Measurements from ENCODE around the gene DICER1. TPM values are rescaled to one million over a fixed set of nuclear protein-coding genes. Genes with fewer than 3 reads are reported as not detected.

The DICER1 gene
- total RNA-seq, 1 experiment from 2014 or later, result 27.7 TPM

GRCh38 chr14:95087619-95088018 is 69.7 kb downstream of the DICER1 start:
- DNase-seq (ENCODE audit: low read depth), result no peak

DNA sequence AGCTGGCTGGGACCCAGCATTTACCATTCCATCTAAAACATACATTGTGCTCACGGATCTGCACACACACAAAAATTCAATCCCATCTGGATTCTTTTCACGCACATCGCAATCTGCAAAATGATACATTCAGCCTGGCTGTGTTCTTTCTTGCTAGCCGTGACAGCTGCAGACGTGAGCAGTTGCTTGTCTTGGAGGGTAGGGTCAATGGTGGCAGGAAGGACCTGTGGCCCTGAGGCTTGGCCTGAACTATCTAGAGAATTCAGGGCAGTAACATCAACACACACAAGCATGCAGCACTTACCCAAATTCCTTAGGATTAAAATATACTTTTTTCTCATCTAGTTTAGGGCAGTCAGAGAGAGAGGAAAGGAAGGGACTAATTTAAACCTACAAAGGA is 72.0 kb downstream of the DICER1 start:
- no peak for DNase-seq (ENCODE audit: low read depth)

- no peak for DNase-seq (ENCODE audit: low read depth)
Observed at GRCh38 chr14:95078867-95079266, 78.5 kb downstream of the DICER1 start.

DNA sequence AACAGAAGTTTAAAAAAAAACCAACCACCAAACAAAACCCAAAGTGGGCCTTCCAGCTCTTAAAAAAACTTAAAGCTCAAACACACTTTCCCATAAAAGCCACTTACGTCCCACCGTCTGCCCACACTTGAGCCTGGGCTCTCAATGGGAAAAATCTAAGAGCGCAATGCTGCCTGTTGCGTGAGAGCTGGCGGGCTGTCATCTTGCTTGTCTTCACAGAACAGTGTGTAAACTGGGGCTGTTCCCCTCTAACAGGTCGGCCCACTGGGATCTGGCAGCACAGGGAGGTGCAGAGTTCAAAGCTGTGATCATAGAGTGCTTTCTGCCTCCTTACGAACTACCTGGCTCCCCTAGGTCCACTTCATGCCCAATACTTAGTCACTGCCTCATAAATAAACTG is 80.0 kb downstream of the DICER1 start:
- DNase-seq (ENCODE audit: low read depth), result no peak

GRCh38 chr14:95075789-95076188 is 81.5 kb downstream of the DICER1 start:
- no peak for DNase-seq (ENCODE audit: low read depth)

DNA sequence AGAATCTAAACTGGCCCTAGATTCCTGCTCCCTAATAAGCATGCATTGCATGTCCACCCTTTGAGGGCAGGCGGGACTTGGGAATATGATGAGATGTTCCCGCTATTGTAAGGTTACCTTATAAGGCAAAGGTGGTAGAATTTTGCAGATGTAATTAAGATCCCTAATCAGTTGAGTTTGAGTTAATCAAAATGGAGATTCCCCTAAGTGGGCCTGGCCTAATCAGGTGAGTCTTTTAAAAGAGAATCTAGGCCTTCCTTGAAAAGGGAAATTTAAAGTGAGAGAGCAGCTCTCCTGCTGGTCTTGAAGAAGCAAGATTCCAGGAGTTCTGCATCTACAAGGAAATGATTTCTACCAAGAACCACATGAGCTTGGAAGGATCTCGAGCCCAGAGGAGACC is 83.4 kb downstream of the DICER1 start:
- DNase-seq (ENCODE audit: low read depth), result no peak

DNA sequence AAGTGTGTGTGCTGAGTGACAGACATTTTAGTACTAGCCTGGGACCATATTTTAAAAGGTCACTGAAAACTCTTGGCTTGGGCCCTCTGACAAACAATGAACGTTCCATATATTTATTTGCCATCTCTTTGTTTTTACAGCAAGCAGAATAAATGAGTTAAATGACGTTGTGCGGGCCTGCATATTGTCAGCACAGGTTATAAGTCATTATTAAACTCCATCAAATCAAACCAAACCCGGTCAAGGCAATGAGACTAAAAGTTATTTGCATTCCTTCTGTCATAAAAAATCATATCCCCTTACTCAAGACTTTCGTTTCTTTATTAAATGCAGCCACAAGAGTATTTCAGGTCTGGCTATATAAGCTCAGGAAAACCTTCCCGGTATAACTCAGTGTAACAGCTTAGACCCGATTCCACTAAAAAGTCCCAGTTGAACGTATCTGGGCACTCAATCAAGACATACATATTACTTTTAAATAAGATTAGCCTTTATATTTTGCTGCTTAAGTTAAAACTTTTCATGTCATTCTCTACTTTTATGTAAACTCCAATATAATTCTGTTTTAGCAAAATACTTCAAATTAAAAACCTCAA is 84.9 kb downstream of the DICER1 start:
- no peak for DNase-seq (ENCODE audit: low read depth)

DNA sequence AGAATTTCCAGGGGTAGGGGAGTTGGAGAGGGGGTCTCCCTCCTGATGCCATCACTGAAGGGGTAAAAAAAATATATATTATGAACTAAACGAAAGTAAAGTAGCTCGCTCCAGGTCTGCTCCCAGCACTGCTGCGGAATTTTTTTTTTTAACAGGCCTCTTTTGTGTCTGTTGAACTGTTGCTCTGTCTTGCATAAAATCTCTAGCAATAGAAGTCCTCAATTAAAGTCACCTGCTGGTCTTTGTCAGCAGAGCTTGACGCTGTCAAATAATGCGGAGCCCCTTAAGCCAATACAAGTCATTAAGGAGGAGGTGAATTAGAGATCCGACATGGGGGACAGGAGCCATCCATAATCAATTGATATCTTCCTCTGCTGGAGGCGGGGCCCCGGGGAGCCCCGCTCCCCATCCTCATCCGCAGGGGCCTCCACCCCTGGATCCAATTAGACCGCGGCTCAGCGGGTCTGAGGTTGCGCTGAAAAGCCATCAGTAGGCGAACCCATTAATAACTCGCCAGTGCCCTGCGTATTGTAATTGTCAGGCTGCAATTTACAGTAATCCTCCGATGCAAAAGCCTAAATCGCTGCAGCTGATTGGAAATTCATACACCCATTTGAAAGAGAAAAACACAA is 85.6 kb downstream of the DICER1 start:
- DNase-seq (ENCODE audit: low read depth), result no peak

GRCh38 chr14:95070748-95071435 is 86.4 kb downstream of the DICER1 start:
- no peak for DNase-seq (ENCODE audit: low read depth)

DNA sequence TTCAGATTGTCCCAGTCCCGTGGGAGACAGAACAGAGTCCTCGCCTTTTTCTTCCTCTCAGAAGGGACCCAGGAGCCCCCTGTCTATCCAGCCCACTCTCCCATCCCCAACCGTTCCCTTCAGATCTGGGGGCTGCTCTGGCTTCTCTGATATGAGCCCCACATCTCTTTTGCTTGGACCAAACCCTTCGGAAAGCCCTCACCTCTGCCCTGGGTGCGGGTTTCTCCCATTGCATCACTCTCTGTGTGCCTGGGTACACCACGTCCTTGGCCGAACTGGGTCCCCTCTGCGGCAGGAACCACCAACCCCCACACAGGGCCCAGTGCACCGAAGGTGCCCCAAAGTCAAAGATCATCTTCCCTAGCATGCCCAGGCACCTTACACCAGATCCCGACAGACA is 87.8 kb downstream of the DICER1 start:
- no peak for DNase-seq (ENCODE audit: low read depth)

GRCh38 chr14:95069018-95069417 is 88.3 kb downstream of the DICER1 start:
- DNase-seq (ENCODE audit: low read depth), result no peak

DNA sequence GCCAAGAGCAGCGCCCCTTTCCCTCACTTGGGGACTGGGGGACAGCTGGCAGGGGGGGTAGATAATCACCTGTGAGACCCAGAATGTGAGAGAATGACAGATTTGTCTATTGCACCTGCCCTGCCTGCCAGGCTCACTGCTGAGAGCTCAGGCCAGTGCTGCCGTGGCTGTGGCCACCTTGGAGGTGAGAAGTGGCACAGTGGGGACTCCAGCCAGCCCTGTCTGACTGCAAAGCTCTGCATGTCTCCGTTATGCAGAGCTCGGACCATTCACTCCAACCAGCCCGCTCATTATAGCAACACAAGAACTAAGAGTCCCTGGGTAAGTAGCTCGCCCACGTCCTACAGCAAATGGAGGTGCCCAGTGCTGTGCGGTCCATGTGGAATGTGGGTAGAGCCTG is 88.8 kb downstream of the DICER1 start:
- DNase-seq (ENCODE audit: low read depth), result no peak

- DNase-seq (ENCODE audit: low read depth), result no peak
Observed at GRCh38 chr14:95068080-95068479, 89.2 kb downstream of the DICER1 start.

DNA sequence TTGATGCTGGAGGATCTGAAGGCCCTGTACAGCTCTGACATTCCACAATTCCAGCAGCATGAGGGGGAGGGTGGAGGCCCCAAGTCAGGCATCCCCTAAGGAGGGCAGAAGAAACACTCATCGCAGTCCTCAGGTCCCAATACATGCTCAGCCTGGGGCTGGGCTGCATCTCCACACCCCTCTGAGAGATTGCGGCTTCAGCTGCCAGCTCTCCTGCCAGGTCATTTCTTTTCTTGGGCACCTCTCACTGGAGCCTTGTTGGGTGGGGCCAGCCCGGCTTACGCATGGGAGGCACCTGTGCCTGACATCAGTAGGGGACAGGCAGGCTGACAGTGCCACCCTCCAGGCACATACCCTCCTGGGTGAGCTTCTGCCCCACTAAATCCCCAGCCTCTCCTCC is 89.8 kb downstream of the DICER1 start:
- DNase-seq (ENCODE audit: low read depth), result no peak

GRCh38 chr14:95066427-95066986 is 90.8 kb downstream of the DICER1 start:
- no peak for DNase-seq (ENCODE audit: low read depth)

DNA sequence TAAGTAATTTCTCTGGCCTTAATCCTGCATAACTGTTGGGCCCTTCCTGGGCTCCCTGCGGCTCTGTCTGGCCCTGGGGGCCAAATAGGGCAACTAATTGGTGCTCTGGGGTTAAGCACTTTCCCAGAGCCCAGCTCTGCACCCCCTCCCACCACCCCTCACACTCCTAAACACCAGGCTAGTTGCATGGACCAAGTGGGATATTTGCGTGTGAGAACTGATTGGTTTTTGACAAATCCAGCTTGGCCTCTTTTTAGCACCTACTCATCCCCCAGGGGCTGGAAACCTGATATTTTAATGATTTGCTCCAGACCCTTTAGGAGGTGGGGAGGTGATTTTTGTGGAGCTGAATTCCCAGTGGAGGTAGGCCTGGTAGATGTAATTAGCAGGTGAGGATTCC is 91.9 kb downstream of the DICER1 start:
- no peak for DNase-seq (ENCODE audit: low read depth)

DNA sequence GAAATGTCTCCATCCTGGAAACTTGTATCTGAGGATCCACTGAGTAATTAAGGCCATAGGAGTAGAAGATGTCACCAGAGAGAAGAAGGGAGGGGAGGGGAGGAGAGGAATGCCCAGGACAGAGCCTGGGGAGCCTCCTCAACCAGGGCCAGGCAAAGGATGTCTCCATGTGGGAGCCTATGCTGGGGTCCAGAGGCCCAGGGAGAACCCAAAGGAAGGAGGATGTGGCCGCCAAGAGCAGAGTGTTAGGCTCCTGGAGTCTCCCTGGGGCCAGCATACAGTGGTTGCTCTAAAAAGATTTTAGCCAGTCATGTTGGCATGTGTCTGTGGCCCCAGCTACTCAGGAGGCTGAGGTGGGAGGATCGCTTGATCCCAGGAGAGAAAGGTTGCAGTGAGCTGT is 92.6 kb downstream of the DICER1 start:
- DNase-seq (ENCODE audit: low read depth), result no peak

DNA sequence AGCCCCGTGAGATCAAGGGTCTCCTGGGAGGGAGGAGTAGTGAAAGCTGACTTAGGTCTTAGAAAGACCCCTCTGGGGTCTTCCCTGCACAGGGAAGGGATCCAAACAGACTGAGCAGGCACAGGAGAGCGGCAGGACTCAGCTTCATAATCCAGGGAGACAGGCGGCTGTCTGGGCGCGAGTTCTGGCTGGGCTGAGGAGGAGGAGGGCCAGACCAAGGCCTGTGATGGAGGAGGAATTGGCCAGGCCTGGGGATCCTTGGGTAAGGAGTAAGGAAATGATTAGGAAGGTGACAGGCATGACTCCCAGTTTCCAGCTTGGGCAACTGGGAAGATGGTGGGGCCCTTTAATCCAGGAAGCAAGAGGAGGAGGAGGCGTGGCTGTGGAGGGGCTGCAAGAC is 93.1 kb downstream of the DICER1 start:
- DNase-seq (ENCODE audit: low read depth), result no peak

DNA sequence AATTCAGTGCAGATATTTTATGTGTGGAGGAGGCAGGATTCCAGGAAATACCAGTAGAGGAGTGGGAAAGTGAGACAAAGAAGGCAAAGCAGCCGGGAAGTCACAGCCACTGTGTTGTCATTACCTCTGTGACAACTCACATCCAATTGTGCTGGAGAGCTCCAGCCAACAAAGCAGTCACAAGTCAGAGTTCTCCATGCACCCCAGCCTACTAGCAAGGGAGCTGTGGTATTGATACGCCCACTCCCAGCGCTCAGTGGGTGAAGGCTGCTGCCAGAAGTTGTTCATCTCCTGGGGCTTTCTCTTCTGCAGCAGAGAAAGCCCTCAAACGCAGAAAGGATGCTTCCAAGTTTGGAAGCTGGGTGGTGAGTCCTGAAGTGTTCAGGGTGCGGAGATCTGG is 93.9 kb downstream of the DICER1 start:
- no peak for DNase-seq (ENCODE audit: low read depth)

- DNase-seq (ENCODE audit: low read depth), result no peak
Observed at GRCh38 chr14:95062946-95063345, 94.4 kb downstream of the DICER1 start.

- DNase-seq (ENCODE audit: low read depth), result no peak
Observed at GRCh38 chr14:95062220-95062619, 95.1 kb downstream of the DICER1 start.

- no peak for DNase-seq (ENCODE audit: low read depth)
Observed at GRCh38 chr14:95061317-95062093, 95.8 kb downstream of the DICER1 start.
